Bronchial epithelial cell (primary cell): Measurements from ENCODE around the gene LRRC58. TPM values are rescaled to one million over a fixed set of nuclear protein-coding genes. Genes with fewer than 3 reads are reported as not detected.

ENCODE experiments used
- DNase-seq: peaks from one replicate; pipeline ENCODE4 v3.0.0-alpha.2; 2010; ENCODE audit warnings: low read depth
- FAIRE-seq: peaks from 2 replicates; lab custom pipeline; 2011; peaks lifted over from hg19 to GRCh38; lab: Jason Lieb, UNC
- H3K27me3 ChIP-seq: 2 replicates; pipeline ENCODE4 v1.5.1; 2011; ENCODE audit warnings: low read length; ENCODE audit not compliant: control insufficient read depth, insufficient read depth
- H3K36me3 ChIP-seq: 2 replicates; pipeline ENCODE4 v1.5.1; 2011; ENCODE audit warnings: low read length; ENCODE audit not compliant: control insufficient read depth, insufficient read depth
- H3K4me3 ChIP-seq: 2 replicates; pipeline ENCODE4 v1.5.1; 2011; ENCODE audit warnings: mild to moderate bottlenecking, low read depth, low read length, control low read depth
- total RNA-seq: library from RNA; depleted of rRNA; stranded (reverse); fragments of >200 nt; gene quantifications from 2 replicates; pipeline ENCODE4 v1.2.1, GENCODE V29; 2014
- TF ChIP-seq, protein P1 (sequence below): IDR thresholded peaks from 2 replicates; pipeline ENCODE4 v1.5.1; 2011; ENCODE audit warnings: mild to moderate bottlenecking, moderate library complexity, low read length, control low read depth, inconsistent platforms; ENCODE audit not compliant: insufficient read depth, severe bottlenecking

LRRC58 gene
- total RNA-seq, 1 donor from 2014 or later = 21.3 TPM

DNA sequence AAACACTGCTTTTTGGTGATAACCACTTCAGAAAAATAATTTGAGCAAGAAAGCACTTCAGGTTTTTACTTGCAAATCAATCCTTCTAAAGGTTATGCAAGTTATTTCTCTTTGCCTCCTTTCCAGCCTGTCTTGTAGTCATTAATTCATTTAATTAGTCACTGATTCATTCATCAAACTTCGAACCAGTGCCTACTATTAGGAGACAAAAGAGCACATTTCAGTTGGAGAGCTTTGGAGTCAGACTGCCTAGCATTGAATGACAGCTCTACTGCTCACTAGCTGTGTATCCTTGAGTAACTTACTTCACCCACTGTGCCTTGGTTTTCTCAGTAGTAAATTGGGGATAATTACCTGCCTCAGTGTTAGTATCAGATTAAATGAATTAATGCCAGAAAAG, 14.9 kb upstream of the LRRC58 start:
- no peak for DNase-seq
- Histone ChIP-seq H3K27me3 (peaks cover 3% of the 10 kb centered on the region), H3K4me3 (no peak overlapping the region), H3K36me3 (no peaks in the 10 kb centered on the region)
- no peak for FAIRE-seq
- TF ChIP-seq, protein P1, sequence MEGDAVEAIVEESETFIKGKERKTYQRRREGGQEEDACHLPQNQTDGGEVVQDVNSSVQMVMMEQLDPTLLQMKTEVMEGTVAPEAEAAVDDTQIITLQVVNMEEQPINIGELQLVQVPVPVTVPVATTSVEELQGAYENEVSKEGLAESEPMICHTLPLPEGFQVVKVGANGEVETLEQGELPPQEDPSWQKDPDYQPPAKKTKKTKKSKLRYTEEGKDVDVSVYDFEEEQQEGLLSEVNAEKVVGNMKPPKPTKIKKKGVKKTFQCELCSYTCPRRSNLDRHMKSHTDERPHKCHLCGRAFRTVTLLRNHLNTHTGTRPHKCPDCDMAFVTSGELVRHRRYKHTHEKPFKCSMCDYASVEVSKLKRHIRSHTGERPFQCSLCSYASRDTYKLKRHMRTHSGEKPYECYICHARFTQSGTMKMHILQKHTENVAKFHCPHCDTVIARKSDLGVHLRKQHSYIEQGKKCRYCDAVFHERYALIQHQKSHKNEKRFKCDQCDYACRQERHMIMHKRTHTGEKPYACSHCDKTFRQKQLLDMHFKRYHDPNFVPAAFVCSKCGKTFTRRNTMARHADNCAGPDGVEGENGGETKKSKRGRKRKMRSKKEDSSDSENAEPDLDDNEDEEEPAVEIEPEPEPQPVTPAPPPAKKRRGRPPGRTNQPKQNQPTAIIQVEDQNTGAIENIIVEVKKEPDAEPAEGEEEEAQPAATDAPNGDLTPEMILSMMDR = no peak

DNA sequence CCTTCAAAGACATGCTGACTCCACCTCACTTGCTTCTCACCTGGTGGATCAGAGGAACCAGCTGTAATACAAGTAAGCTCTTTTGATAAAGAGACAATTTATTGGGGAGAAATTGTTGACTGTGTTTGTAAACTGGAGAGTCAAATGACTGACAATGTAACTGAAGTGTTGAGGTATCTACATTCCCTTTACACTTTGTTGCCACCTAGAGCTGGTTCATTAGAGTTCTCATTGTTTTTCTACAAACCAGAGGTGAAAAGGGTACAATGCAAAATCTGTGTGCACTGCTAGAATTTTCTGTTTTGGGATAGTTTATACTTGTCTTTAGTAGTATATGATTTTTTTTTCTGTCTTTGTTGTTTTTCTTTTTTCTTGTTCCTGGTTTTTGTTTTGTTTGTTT, 8.7 kb upstream of the LRRC58 start:
- no peak for FAIRE-seq
- TF ChIP-seq, protein P1 = no peak

DNA sequence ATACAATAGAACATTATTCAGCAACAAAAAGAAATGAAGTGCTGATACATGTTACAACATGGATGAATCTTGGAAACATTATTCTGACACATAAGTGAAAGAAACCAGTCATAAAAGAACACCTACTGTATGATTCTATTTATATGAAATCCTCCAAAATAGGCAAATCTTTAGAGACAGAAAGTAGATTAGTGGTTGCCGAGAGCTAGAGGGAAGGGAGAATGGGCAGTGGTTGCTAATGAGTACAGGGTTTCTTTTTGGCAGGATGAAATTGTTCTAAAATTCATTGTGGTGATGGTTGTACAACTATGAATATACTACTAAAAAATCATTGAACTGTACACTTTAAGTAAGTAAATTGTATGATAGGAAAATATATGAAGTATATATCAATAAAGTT, 6.3 kb upstream of the LRRC58 start:
- Histone ChIP-seq H3K4me3 (no peak overlapping the region), H3K27me3 (peaks cover 3% of the 10 kb centered on the region), H3K36me3 (no peaks in the 10 kb centered on the region)
- FAIRE-seq (no peak), DNase-seq (no peak)
- TF ChIP-seq, protein P1 = no peak

More for the DNA sequence above, 8.7 kb upstream of the LRRC58 start:
- no peak for DNase-seq
- Histone ChIP-seq H3K4me3 (no peak overlapping the region), H3K36me3 (no peaks in the 10 kb centered on the region), H3K27me3 (peaks cover 3% of the 10 kb centered on the region)

DNA sequence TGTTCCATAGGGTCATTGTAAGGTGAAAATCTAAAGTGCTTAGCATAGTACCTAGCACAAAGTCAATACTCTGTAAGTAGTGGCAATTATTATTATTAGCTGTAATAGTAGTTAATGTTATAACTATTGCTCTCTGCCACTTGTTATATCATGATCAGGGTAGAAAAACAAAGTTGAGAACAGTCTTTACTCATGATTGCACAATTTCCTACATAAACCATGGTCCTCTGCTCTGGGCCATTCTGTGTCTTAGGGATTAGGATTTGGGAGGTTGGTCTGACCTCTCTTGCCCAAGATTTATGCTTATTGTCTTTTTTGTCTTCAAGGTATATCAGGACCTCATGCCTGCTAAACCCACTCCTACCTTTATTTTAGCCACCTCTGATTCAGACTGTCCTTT, 4.3 kb upstream of the LRRC58 start:
- H3K36me3 ChIP-seq = no peaks in the 10 kb centered on the region
- H3K27me3 ChIP-seq = peaks cover 3% of the 10 kb centered on the region
- FAIRE-seq (no peak), DNase-seq (no peak)
- H3K4me3 ChIP-seq = no peak overlapping the region
- TF ChIP-seq, protein P1 = no peak

DNA sequence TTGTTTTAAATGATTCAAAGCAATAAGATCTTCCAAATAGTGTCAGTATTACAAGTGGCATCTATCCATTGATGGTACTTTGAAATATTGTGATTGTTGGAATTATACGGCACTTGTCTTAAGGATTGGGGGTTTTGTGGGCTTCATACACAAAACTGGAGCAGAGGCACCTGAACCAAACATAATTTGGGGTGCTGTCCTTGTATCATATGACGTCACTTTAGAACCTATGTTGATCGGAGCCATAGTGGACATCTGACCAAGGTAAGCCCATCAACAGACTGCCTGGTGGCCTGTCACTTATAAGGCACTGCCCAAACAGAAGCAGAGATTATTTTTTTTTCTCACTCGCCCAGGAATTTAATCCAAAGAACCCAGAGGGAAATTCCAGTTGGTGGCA, 2.9 kb upstream of the LRRC58 start:
- no peak for FAIRE-seq

DNA sequence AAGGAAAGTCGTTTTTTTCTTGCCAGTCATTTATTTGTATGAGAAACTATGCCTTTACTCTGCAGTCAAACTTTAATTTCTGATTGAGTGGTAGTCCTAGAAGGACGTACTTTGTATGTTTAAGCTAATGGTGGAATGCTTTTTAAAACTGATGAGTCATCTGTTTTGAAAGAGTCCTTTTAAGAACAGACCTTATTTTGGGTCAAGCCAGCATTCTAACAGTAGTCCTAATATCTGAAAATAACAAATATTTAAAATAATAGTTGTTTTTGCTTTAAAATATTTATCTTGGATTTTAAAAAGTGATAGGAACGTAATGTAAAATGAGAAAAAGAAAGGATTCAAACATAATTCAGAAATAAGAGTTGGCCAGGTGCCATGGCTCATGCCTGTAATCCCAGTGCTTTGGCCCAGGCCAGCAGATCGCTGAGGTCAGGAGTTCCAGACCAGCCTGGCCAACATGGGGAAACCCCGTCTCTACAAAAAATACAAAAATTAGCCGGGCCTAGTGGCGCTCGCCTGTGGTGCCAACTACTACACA, 1.3 kb upstream of the LRRC58 start:
- Histone ChIP-seq H3K36me3 (no peaks in the 10 kb centered on the region), H3K27me3 (no peaks in the 10 kb centered on the region), H3K4me3 (no peak overlapping the region)
- DNase-seq (peak; percentile 75), FAIRE-seq (no peak)
- TF ChIP-seq, protein P1 = no peak

More for the DNA sequence above, 2.9 kb upstream of the LRRC58 start:
- TF ChIP-seq, protein P1 = no peak
- no peak for DNase-seq
- Histone ChIP-seq H3K4me3 (no peak overlapping the region), H3K27me3 (peaks cover 3% of the 10 kb centered on the region), H3K36me3 (no peaks in the 10 kb centered on the region)
